ENCODE measurements around the gene CDK4. TPM values are rescaled to one million over a fixed set of nuclear protein-coding genes. Genes with fewer than 3 reads are reported as not detected.

CDK4 gene
- total and polyA plus RNA-seq, 8 donors: 26.3 to 113 (median 50.5) TPM

GRCh38 chr12:57755454-57756372, 3.6 kb upstream of the CDK4 start:
- Histone ChIP-seq H3K36me3 (peaks cover 7 to 23% (median 20%) of the 10 kb centered on the region in 4 donors), H3K4me3 (peak overlapping the region; percentile 66 to 88 (median 78)), H3K9me3 (no peaks in the 10 kb centered on the region), H3K4me1 (peaks cover 25 to 48% (median 44%) of the 10 kb centered on the region in 4 donors), H3K27ac (peak overlapping the region; percentile 70 to 83 (median 80)), H3K27me3 (peaks cover 0 to 4% (median 0%) of the 10 kb centered on the region in 3 donors)
- WGBS, 5 donors: 1 to 3% (median 1%) methylated on average over 21 to 76 of the region's 76 CpGs
- intact Hi-C loops (cut with DNase I; ENCODE audit: low total_unique reads): no loop called here
- peak; percentile 67 to 82 for DNase-seq
- TF ChIP-seq CTCF (IDR thresholded peaks at IDR 0.05) (no peak), EP300 (IDR thresholded peaks at IDR 0.05) (no peak), POLR2AphosphoS5 (IDR thresholded peaks at IDR 0.05) (peak in 1 of 3 donors; percentile 20)

- Histone ChIP-seq H3K36me3 (peaks cover 7 to 29% (median 26%) of the 10 kb centered on the region in 4 donors), H3K4me3 (peak overlapping the region; percentile 66 to 88 (median 78)), H3K27me3 (no peaks in the 10 kb centered on the region), H3K9me3 (no peaks in the 10 kb centered on the region), H3K27ac (peak overlapping the region; percentile 70 to 83 (median 80)), H3K4me1 (peaks cover 27 to 53% (median 47%) of the 10 kb centered on the region in 4 donors)
- TF ChIP-seq CTCF (IDR thresholded peaks at IDR 0.05) (no peak), EP300 (IDR thresholded peaks at IDR 0.05) (no peak), POLR2AphosphoS5 (IDR thresholded peaks at IDR 0.05) (no peak), POLR2A (IDR thresholded peaks at IDR 0.05) (no peak)
- WGBS, 5 donors: 0 to 2% (median 1%) methylated on average over 5 to 27 of the region's 34 CpGs
- intact Hi-C loops (cut with DNase I; ENCODE audit: low total_unique reads): no loop called here
- no peak for DNase-seq
Observed at GRCh38 chr12:57755194-57755453, 3.0 kb upstream of the CDK4 start.

GRCh38 chr12:57754411-57755193, 2.5 kb upstream of the CDK4 start, which contains the start of gene MARCHF9:
TSS of gene MARCHF9 (plus strand) at chr12:57755103. CDS start at chr12:57755529, 426 bp downstream.
- peak within 1 kb of the TSS; percentile 66 to 88 (median 78) for H3K4me3 ChIP-seq
- DNase-seq: peak; percentile 72 to 93
- WGBS, 5 donors: 1 to 3% (median 1%) methylated on average over 21 to 39 of the region's 41 CpGs
- H3K4me1 ChIP-seq: peaks cover 27 to 53% (median 47%) of the 10 kb centered on the region in 4 donors
- H3K27ac ChIP-seq: peak within 1 kb of the TSS; percentile 70 to 83 (median 80)
- peaks cover 7 to 34% (median 32%) of the 10 kb centered on the region in 4 donors for H3K36me3 ChIP-seq
- no peaks in the 10 kb centered on the region for H3K27me3 ChIP-seq
- TF ChIP-seq CTCF (IDR thresholded peaks at IDR 0.05) (peak in 1 of 7 experiments; percentile 4), EP300 (IDR thresholded peaks at IDR 0.05) (no peak), POLR2A (IDR thresholded peaks at IDR 0.05) (no peak), POLR2AphosphoS5 (IDR thresholded peaks at IDR 0.05) (peak in 1 of 3 donors; percentile 19)
- intact Hi-C loops (cut with DNase I; ENCODE audit: low total_unique reads): no loop called here
- no peaks in the 10 kb centered on the region for H3K9me3 ChIP-seq

- peaks cover 7 to 38% (median 34%) of the 10 kb centered on the region in 4 donors for H3K36me3 ChIP-seq
- TF ChIP-seq EP300 (IDR thresholded peaks at IDR 0.05) (no peak), CTCF (IDR thresholded peaks at IDR 0.05) (no peak), POLR2A (IDR thresholded peaks at IDR 0.05) (no peak), POLR2AphosphoS5 (IDR thresholded peaks at IDR 0.05) (no peak)
- 18 to 45% (median 41%) methylated on average over 1 of the region's 1 CpG for WGBS, 5 donors
- peaks cover 27 to 53% (median 47%) of the 10 kb centered on the region in 4 donors for H3K4me1 ChIP-seq
- no peak for DNase-seq
- peak overlapping the region in 3 of 5 donors; percentile 73 to 83 (median 82) for H3K27ac ChIP-seq
- H3K9me3 ChIP-seq: no peaks in the 10 kb centered on the region
- no peaks in the 10 kb centered on the region for H3K27me3 ChIP-seq
- intact Hi-C loops (cut with DNase I; ENCODE audit: low total_unique reads): no loop called here
- H3K4me3 ChIP-seq: no peak overlapping the region
Observed at GRCh38 chr12:57753756-57754337, 1.7 kb upstream of the CDK4 start.

Data from stomach (tissue), 9 donors.